Calu3 (cell line): ENCODE data around the gene PPL. TPM values are rescaled to one million over a fixed set of nuclear protein-coding genes. Genes with fewer than 3 reads are reported as not detected.

ENCODE experiments used
- BruUV-seq: library from RNA; stranded (reverse); fragments of 400-500 nt; replicated peaks from 2 replicates; lab custom pipeline; 2021; lab: Mats Ljungman, UMichigan
- CTCF ChIA-PET: fragments of 300-600 bp; sonication (Branson Sonifier 250); formaldehyde crosslinking; loops from one replicate; lab custom pipeline; 2022; ENCODE audit warnings: antibody characterized with exemption; lab: Charles Lee
- DNase-seq: peaks from one replicate; pipeline ENCODE4 v3.0.0; 2022
- H3K27ac Mint-ChIP-seq: one replicate; pipeline ENCODE4 v1.8.0; 2022; ENCODE audit warnings: mixed read lengths; ENCODE audit not compliant: unreplicated experiment
- H3K27me3 Mint-ChIP-seq: one replicate; pipeline ENCODE4 v1.8.0; 2022; ENCODE audit warnings: mixed read lengths; ENCODE audit not compliant: unreplicated experiment
- H3K36me3 Mint-ChIP-seq: one replicate; pipeline ENCODE4 v1.8.0; 2022; ENCODE audit warnings: mild to moderate bottlenecking, moderate library complexity, mixed read lengths; ENCODE audit not compliant: insufficient read depth, unreplicated experiment
- H3K4me1 Mint-ChIP-seq: one replicate; pipeline ENCODE4 v1.8.0; 2022; ENCODE audit warnings: mild to moderate bottlenecking, low read depth, mixed read lengths; ENCODE audit not compliant: unreplicated experiment
- H3K4me3 Mint-ChIP-seq: one replicate; pipeline ENCODE4 v1.8.0; 2022; ENCODE audit warnings: mild to moderate bottlenecking, low read depth, moderate library complexity, mixed read lengths; ENCODE audit not compliant: unreplicated experiment
- H3K9me3 Mint-ChIP-seq: one replicate; pipeline ENCODE4 v1.8.0; 2022; ENCODE audit warnings: low read depth, mixed read lengths; ENCODE audit not compliant: unreplicated experiment
- intact Hi-C: fragments of 100-400 bp; cut with micrococcal nuclease; formaldehyde crosslinking; loops from one replicate; pipeline ENCODE4 v1.10.0; 2022; ENCODE audit not compliant: unreplicated experiment
- total RNA-seq: library from RNA; stranded (reverse); gene quantifications from 2 replicates; pipeline ENCODE4 v1.2.3, GENCODE V29; 2022
- TF ChIP-seq, protein P1 (sequence below): fragments of 200-600 bp; IDR thresholded peaks from one replicate; pipeline ENCODE4 v1.8.0; 2022; ENCODE audit warnings: antibody characterized with exemption; ENCODE audit not compliant: unreplicated experiment

Gene PPL
- total RNA-seq, 1 experiment from 2014 or later = 75.0 TPM

DNA sequence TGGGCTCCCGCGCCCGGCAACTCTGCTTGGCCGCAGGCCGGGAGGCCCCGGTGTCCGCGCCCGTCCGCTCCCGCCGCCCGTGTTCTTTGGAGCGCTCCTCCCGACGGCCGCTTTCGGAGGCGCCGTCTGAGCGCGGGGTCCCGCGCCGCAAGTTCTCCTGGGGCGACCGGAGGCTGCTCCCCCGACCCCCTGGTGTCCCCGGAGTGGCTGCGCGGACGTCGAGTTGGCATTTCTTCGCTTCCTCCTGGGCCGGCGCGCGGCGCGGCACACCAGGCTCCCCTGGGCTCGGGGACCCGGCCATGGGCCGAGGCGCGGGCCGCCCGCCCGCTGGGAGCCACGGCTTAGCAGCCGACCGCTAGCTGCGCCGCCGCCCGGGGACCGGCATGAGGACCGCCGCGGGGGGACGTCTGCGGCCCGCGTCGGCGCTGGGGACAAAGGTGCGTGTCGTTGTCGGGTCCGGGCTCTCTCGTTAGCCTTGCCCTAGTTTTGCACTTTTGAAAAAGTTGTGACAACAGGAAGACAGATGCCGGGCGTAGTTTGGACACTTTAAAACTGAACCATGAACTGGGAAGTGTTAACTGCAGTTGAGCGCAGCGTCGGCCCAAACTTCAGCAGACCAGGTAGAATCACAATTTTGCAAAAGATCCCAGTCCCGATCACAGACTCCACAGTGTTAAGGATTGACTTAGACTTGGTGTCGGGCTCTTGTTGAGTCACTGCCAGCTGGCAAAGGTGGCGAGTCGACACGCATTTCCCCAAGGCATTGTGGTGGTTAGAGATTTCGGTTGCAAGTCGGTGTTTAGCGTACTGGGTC is 89.0 kb downstream of the PPL start:
- Mint-ChIP-seq H3K36me3 (peaks cover 68% of the 10 kb centered on the region), H3K4me1 (peaks cover 43% of the 10 kb centered on the region), H3K9me3 (no peaks in the 10 kb centered on the region), H3K4me3 (peak overlapping the region; percentile 100), H3K27ac (peak overlapping the region; percentile 80), H3K27me3 (no peaks in the 10 kb centered on the region)
- peak; percentile 59 for DNase-seq
- intact Hi-C loops = loop anchor here (1.0 kb wide), 1 partner anchor 108 kb away; no protein-coding TSS in a partner anchor
- TF ChIP-seq, protein P1, sequence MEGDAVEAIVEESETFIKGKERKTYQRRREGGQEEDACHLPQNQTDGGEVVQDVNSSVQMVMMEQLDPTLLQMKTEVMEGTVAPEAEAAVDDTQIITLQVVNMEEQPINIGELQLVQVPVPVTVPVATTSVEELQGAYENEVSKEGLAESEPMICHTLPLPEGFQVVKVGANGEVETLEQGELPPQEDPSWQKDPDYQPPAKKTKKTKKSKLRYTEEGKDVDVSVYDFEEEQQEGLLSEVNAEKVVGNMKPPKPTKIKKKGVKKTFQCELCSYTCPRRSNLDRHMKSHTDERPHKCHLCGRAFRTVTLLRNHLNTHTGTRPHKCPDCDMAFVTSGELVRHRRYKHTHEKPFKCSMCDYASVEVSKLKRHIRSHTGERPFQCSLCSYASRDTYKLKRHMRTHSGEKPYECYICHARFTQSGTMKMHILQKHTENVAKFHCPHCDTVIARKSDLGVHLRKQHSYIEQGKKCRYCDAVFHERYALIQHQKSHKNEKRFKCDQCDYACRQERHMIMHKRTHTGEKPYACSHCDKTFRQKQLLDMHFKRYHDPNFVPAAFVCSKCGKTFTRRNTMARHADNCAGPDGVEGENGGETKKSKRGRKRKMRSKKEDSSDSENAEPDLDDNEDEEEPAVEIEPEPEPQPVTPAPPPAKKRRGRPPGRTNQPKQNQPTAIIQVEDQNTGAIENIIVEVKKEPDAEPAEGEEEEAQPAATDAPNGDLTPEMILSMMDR = no peak
- BruUV-seq = no TSS peak
- CTCF ChIA-PET = interaction anchor here (1.2 to 1.7 kb wide), 2 partner anchors 95 to 110 kb away, joined by 3 to 6 read pairs; partner anchors contain the start of gene SEC14L5

DNA sequence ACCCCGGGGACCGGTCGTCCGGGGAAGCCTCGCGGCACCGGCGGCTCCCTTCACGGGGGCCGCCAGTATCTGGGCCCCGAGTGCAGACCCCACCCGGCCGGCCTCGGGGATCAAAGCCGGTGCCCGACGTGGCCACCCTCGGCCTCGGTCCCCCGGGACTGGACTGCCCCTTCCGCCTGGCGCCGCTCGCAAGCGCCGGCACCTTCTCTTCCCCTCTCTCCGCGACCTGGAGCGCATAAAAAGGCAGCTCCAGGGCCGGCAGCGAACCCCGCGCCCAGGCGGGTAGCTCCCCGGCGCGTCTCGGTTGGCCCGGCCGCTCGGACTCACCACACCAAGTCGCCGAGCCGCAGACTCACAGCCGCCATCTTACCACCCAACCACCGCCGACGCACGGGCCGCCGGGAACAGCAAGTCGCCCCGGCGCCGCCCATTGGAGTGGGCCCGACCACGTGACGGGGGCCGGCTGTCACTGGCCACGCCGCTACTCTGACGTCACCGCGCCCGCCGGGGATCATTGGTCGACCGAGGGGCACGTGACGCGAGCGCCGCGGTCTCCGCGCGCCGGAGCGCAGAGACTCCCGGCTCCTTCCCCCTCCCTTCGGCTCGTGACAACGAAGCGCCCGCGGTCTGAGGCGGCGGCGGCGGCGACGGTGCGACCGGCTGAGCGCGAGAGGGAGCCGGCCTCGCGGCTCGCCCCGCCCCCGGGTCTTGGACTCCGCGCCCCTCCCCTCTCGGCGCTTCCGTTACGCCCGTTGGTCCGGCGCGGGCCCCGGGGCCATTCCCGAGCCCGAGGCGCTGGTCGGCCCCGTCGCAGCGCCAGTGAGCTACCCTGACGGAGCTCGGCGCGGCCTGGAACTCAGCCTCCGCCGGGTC is 89.8 kb downstream of the PPL start, which contains the start of the genes GLYR1 and UBN1:
Gene GLYR1 (minus strand): TSS at position 388 of the 873 bp plus-strand sequence. CDS start 23 bp downstream, at position 365.
Gene UBN1 (plus strand): TSS at position 581 of the 873 bp plus-strand sequence. CDS start 5,437 bp downstream, outside the sequence.
- Mint-ChIP-seq H3K36me3 (peaks cover 68% of the 10 kb centered on the region), H3K4me1 (peaks cover 36% of the 10 kb centered on the region), H3K4me3 (peak within 1 kb of the TSS; percentile 100), H3K9me3 (no peaks in the 10 kb centered on the region), H3K27me3 (no peaks in the 10 kb centered on the region), H3K27ac (peak within 1 kb of the TSS; percentile 80)
- intact Hi-C loops = loop anchor here (1.0 kb wide), 1 partner anchor 109 kb away; no protein-coding TSS in a partner anchor
- CTCF ChIA-PET = interaction anchor here (0.9 to 1.7 kb wide), 4 partner anchors 89 to 111 kb away, joined by 3 to 6 read pairs (median 3); partner anchors contain the start of gene SEC14L5
- DNase-seq = peak; percentile 100
- BruUV-seq = no TSS peak
- TF ChIP-seq, protein P1 = no peak

DNA sequence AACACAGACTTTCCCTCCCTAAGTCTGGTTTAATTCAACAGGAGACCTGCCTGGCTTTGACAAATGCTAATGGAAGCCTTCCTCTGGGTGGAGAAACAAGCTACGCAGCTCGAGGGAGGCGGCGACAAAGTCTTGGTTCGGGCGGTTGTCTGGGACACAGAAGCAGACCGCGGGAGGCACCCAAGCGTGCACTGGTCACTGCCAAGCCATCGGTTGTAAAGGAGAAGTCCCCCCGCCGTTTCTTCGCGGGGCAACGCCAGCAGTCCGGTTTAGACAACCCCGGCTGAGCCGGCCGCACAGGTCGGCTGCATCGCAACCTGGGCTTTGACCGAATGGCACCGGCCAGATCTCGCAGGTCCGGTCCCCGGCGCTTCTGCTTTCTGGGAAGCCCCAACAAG is 90.4 kb downstream of the PPL start:
- Mint-ChIP-seq H3K27me3 (no peaks in the 10 kb centered on the region), H3K9me3 (no peaks in the 10 kb centered on the region), H3K27ac (peak overlapping the region; percentile 80), H3K36me3 (peaks cover 74% of the 10 kb centered on the region), H3K4me3 (peak overlapping the region; percentile 100), H3K4me1 (peaks cover 30% of the 10 kb centered on the region)
- DNase-seq = peak; percentile 57
- intact Hi-C loops = no loop called here
- CTCF ChIA-PET = interaction anchor here (0.9 to 1.1 kb wide), 2 partner anchors 90 to 98 kb away, joined by 3 read pairs; no protein-coding TSS in a partner anchor
- TF ChIP-seq, protein P1 = no peak
- BruUV-seq = no TSS peak

DNA sequence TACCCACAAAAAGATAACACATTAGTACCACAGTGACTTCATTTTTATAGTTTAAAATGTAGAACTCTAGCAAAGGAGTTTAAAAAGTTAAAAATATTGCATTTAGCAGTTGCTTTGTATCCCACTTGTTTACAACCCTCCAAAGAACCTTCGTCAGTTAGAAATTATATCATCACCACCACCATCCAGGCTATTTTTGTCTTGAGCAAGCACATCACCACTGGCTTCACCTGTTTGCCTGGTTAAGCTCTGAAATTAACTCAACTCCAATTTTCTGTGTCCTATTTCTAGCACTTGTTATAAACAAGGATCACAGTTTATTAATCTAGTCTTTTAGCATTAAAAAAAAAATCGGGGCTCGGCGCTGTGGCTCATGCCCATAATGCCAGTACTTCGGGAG is 96.0 kb downstream of the PPL start:
- TF ChIP-seq, protein P1 = no peak
- intact Hi-C loops = no loop called here
- no peak overlapping the region for H3K27ac Mint-ChIP-seq
- H3K27me3 Mint-ChIP-seq = no peaks in the 10 kb centered on the region
- no TSS peak for BruUV-seq
- DNase-seq = no peak
- peaks cover 10% of the 10 kb centered on the region for H3K4me1 Mint-ChIP-seq
- H3K9me3 Mint-ChIP-seq = no peaks in the 10 kb centered on the region
- H3K36me3 Mint-ChIP-seq = peaks cover 83% of the 10 kb centered on the region
- no peak overlapping the region for H3K4me3 Mint-ChIP-seq
- CTCF ChIA-PET = no interaction called here
